Keratinocyte (primary cell): ENCODE data around the gene ATP8B1.

ENCODE experiments used
- EZH2 ChIP-seq: IDR thresholded peaks from one replicate; pipeline ENCODE4 v1.6.1; 2012; ENCODE audit warnings: inconsistent platforms, mild to moderate bottlenecking, low read length, moderate library complexity
- TF ChIP-seq, protein P1 (sequence below), 3 experiments: IDR thresholded peaks in 1 of 3; conservative IDR thresholded peaks in 1 of 3; optimal IDR thresholded peaks in 1 of 3; 2 replicates in 2 of 3; 3 replicates in 1 of 3; pipeline versions ENCODE3 to v1.5.1; 2011; ENCODE audit warnings: low read length in 3 of 3, mild to moderate bottlenecking in 3 of 3, moderate library complexity in 2 of 3, control low read depth in 1 of 3, inconsistent platforms in 1 of 3; ENCODE audit not compliant: insufficient read depth in 2 of 3; ENCODE audit errors: extremely low read depth in 1 of 3

DNA sequence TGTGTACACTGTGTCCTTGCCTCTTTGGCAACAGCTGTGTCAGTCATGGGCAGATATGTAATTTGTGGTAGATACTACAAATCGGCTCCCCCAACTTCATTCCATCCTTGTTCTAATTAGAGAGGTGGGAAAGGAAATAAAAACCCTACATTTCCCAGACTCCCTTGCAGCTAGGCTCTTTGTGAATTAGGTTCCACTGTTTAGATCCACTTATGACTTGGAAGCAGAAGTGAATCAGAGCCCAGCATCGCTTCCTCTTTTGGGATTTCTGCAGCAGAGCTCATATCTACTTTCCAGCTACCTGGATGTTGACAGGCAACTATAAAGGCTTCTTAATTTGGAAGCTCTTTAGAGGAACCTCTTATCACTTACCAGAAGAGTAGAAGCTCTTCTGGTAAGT is 147.4 kb downstream of the ATP8B1 start:
- TF ChIP-seq, protein P1, sequence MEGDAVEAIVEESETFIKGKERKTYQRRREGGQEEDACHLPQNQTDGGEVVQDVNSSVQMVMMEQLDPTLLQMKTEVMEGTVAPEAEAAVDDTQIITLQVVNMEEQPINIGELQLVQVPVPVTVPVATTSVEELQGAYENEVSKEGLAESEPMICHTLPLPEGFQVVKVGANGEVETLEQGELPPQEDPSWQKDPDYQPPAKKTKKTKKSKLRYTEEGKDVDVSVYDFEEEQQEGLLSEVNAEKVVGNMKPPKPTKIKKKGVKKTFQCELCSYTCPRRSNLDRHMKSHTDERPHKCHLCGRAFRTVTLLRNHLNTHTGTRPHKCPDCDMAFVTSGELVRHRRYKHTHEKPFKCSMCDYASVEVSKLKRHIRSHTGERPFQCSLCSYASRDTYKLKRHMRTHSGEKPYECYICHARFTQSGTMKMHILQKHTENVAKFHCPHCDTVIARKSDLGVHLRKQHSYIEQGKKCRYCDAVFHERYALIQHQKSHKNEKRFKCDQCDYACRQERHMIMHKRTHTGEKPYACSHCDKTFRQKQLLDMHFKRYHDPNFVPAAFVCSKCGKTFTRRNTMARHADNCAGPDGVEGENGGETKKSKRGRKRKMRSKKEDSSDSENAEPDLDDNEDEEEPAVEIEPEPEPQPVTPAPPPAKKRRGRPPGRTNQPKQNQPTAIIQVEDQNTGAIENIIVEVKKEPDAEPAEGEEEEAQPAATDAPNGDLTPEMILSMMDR (optimal IDR thresholded peaks at IDR 0.05 in 1 of 3, IDR thresholded peaks at IDR 0.05 in 1 of 3, conservative IDR thresholded peaks at IDR 0.05 in 1 of 3; ENCODE audit: extremely low read depth in 1 of 3, insufficient read depth in 2 of 3, low read length in 3 of 3), result no peak
- no peak for TF ChIP-seq EZH2
